ENCODE results near the gene ALKBH8.
"Not testable (repeated sequence)": the region's sequence is repeated elsewhere in the genome, so short reads cannot be mapped to it uniquely, and the experiment has no call there.

The ALKBH8 gene

DNA sequence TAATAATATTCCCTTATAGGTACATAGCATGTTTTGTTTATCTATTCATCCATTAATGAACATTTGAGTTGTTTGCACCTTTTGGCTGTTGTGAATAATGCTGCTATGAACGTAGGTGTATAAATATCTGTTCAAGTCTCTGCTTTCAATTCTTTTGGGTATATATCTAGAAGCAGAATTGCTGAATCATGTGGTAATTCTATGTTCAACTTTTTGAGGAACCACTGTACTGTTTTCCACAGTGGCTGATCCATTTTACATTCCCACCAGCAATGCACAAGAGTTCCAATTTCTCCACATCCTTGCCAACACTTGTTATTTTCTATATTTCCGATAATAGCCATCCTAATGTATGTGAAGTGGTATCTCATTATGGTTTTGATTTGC is 56.7 kb downstream of the ALKBH8 start:
- Histone ChIP-seq H3K9me3 (ENCODE audit: control insufficient read depth, low read length) (no peaks in the 10 kb centered on the region), H3K27me3 (replicated peaks; ENCODE audit: control insufficient read depth, insufficient read depth, low read length, poor library complexity, severe bottlenecking) (no peaks in the 10 kb centered on the region), H3K27ac (ENCODE audit: insufficient read depth, low read length, poor library complexity, severe bottlenecking) (no peak overlapping the region), H3K4me3 (ENCODE audit: insufficient read depth, low read depth, low read length, poor library complexity, severe bottlenecking) (no peak overlapping the region), H3K36me3 (ENCODE audit: control insufficient read depth, insufficient read depth, low read length) (peaks cover 19% of the 10 kb centered on the region), H3K4me1 (ENCODE audit: control insufficient read depth, insufficient read depth, low read length, poor library complexity, severe bottlenecking) (no peaks in the 10 kb centered on the region)
- no peak for DNase-seq

DNA sequence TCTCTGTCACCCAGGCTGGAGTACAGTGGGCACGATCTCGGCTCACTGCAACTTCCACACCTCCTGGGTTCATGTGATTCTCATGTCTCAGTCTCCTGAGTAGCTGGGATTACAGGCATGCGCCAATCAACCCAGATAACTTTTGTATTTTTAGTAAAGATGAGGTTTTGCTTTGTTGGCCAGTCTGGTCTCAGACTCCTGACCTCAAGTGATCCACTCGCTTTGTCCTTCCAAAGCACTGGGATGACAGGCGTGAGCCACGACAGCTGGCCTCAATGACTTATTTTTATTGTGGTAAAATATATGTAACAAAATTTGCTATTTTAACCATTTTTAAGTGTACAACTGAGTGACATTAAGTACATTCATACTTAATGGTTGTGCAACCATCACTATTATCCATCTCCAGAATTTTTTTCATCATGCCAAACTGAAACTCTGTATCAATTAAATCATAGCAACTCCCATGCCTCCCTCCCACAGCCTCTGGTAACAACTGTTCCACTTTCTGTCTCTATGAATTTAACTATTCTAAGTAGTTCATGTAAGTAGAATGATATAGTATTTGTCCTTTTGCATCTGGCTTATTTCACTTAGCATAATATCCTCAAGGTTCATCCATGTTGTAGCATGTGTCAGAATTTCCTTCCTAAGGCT is 57.2 kb downstream of the ALKBH8 start:
- H3K4me1 ChIP-seq (ENCODE audit: control insufficient read depth, insufficient read depth, low read length, poor library complexity, severe bottlenecking) = no peaks in the 10 kb centered on the region
- no peaks in the 10 kb centered on the region for H3K27me3 ChIP-seq (replicated peaks; ENCODE audit: control insufficient read depth, insufficient read depth, low read length, poor library complexity, severe bottlenecking)
- no peak overlapping the region for H3K4me3 ChIP-seq (ENCODE audit: insufficient read depth, low read depth, low read length, poor library complexity, severe bottlenecking)
- H3K36me3 ChIP-seq (ENCODE audit: control insufficient read depth, insufficient read depth, low read length) = peaks cover 19% of the 10 kb centered on the region
- no peak for DNase-seq
- no peaks in the 10 kb centered on the region for H3K9me3 ChIP-seq (ENCODE audit: control insufficient read depth, low read length)
- H3K27ac ChIP-seq (ENCODE audit: insufficient read depth, low read length, poor library complexity, severe bottlenecking) = no peak overlapping the region

DNA sequence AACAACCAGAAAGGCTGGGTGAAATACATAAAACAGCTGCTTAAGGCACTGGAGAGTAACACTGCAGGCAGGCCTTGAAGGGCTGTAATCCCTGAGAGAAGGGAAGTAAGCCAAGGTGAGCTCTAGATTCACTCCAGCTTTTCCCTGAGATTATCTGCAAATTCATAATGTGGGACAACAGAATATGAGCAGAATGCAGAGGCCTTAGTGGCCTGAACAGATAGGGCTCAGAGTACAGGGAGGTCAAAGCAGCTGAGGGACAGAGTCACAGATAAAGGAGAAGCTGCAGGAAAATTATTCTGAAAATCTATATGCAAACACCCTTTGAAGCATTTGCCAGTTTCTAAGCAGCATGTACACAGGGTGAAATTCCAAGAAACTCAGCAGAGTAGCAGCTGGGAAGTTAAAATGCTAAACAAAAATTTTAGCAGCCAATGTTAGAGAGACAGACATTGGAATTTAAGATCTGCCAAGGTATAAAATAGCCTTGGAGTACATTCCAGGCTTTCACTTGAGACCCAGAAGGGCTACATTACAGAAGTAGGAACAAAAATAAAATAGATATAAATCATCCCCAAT is 59.8 kb downstream of the ALKBH8 start:
- H3K36me3 ChIP-seq (ENCODE audit: control insufficient read depth, insufficient read depth, low read length) = peaks cover 38% of the 10 kb centered on the region
- no peaks in the 10 kb centered on the region for H3K9me3 ChIP-seq (ENCODE audit: control insufficient read depth, low read length)
- no peaks in the 10 kb centered on the region for H3K27me3 ChIP-seq (replicated peaks; ENCODE audit: control insufficient read depth, insufficient read depth, low read length, poor library complexity, severe bottlenecking)
- H3K27ac ChIP-seq (ENCODE audit: insufficient read depth, low read length, poor library complexity, severe bottlenecking) = no peak overlapping the region
- DNase-seq = no peak
- H3K4me3 ChIP-seq (ENCODE audit: insufficient read depth, low read depth, low read length, poor library complexity, severe bottlenecking) = no peak overlapping the region
- H3K4me1 ChIP-seq (ENCODE audit: control insufficient read depth, insufficient read depth, low read length, poor library complexity, severe bottlenecking) = no peaks in the 10 kb centered on the region

DNA sequence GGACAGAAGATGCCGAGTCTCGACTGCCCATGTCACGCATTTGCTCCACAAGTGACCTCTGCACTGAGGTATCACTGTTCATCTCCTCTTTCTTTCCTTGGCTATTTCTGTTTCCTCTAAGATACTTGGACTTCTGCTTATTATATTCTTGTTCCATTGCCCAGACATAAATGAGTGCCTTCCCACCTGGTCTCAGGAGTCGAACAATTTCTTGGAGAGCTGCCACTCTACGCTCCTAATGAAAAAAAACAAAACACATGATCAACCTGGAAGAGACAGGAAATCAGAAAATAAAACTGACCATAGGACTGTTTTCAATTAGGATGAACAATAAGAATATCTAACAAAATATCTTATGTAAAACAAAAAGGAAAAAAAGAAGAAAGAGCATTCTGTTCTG is 60.6 kb downstream of the ALKBH8 start:
- H3K9me3 ChIP-seq (ENCODE audit: control insufficient read depth, low read length) = no peaks in the 10 kb centered on the region
- H3K4me3 ChIP-seq (ENCODE audit: insufficient read depth, low read depth, low read length, poor library complexity, severe bottlenecking) = no peak overlapping the region
- DNase-seq = no peak

DNA sequence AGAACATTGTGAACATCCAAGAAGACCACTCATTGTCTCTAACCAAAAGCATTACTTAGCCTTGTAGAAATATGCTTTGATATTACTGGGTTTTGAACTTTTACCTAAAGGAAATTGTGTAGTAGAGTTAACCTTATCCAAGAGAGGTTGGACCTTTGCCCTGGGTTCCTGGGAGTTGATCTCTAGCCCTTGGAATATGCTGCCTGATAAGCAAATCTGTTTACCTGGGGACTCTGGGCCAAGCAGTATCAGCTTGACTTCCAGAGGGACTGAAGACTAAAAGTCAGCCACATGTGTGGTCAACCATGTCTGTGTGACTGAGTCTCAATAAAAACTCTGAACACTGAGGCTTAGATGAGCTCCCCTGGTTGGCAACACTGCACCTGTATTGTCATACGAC is 63.8 kb downstream of the ALKBH8 start:
- Histone ChIP-seq H3K4me3 (ENCODE audit: insufficient read depth, low read depth, low read length, poor library complexity, severe bottlenecking) (no peak overlapping the region), H3K4me1 (ENCODE audit: control insufficient read depth, insufficient read depth, low read length, poor library complexity, severe bottlenecking) (no peaks in the 10 kb centered on the region), H3K36me3 (ENCODE audit: control insufficient read depth, insufficient read depth, low read length) (peaks cover 36% of the 10 kb centered on the region), H3K27ac (ENCODE audit: insufficient read depth, low read length, poor library complexity, severe bottlenecking) (no peak overlapping the region), H3K9me3 (ENCODE audit: control insufficient read depth, low read length) (no peaks in the 10 kb centered on the region), H3K27me3 (replicated peaks; ENCODE audit: control insufficient read depth, insufficient read depth, low read length, poor library complexity, severe bottlenecking) (no peaks in the 10 kb centered on the region)
- DNase-seq = no peak

More for the DNA sequence above, 60.6 kb downstream of the ALKBH8 start:
- Histone ChIP-seq H3K4me1 (ENCODE audit: control insufficient read depth, insufficient read depth, low read length, poor library complexity, severe bottlenecking) (no peaks in the 10 kb centered on the region), H3K36me3 (ENCODE audit: control insufficient read depth, insufficient read depth, low read length) (peaks cover 38% of the 10 kb centered on the region), H3K27ac (ENCODE audit: insufficient read depth, low read length, poor library complexity, severe bottlenecking) (no peak overlapping the region), H3K27me3 (replicated peaks; ENCODE audit: control insufficient read depth, insufficient read depth, low read length, poor library complexity, severe bottlenecking) (no peaks in the 10 kb centered on the region)

GRCh38 chr11:107497371-107497770 is 68.2 kb downstream of the ALKBH8 start:
- not testable (repeated sequence) for H3K36me3 ChIP-seq (ENCODE audit: control insufficient read depth, insufficient read depth, low read length); DNase-seq; H3K27ac ChIP-seq (ENCODE audit: insufficient read depth, low read length, poor library complexity, severe bottlenecking); H3K27me3 ChIP-seq (replicated peaks; ENCODE audit: control insufficient read depth, insufficient read depth, low read length, poor library complexity, severe bottlenecking); H3K9me3 ChIP-seq (ENCODE audit: control insufficient read depth, low read length); H3K4me1 ChIP-seq (ENCODE audit: control insufficient read depth, insufficient read depth, low read length, poor library complexity, severe bottlenecking); H3K4me3 ChIP-seq (ENCODE audit: insufficient read depth, low read depth, low read length, poor library complexity, severe bottlenecking)

DNA sequence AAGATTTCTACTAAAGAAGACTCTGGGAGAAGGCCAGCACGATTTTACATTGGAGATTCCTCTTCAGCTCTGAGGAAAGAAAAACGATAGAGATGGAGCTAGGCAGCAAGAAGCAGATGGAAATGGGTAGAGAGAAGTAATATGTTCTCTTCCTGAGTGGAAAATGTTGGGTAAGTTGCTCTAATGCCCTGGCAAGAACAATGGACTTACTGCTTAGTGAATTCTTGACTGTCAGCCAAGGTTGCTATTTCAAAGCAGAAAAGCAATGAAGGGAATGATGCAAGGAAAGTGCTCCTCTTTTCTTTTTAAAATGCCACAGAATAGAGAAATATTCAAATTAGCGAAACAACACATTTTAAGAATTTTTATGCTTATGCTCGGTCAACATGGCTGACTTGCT is 69.5 kb downstream of the ALKBH8 start:
- no peaks in the 10 kb centered on the region for H3K9me3 ChIP-seq (ENCODE audit: control insufficient read depth, low read length)
- no peaks in the 10 kb centered on the region for H3K27me3 ChIP-seq (replicated peaks; ENCODE audit: control insufficient read depth, insufficient read depth, low read length, poor library complexity, severe bottlenecking)
- no peak overlapping the region for H3K27ac ChIP-seq (ENCODE audit: insufficient read depth, low read length, poor library complexity, severe bottlenecking)
- H3K36me3 ChIP-seq (ENCODE audit: control insufficient read depth, insufficient read depth, low read length) = no peaks in the 10 kb centered on the region
- DNase-seq = no peak
- H3K4me1 ChIP-seq (ENCODE audit: control insufficient read depth, insufficient read depth, low read length, poor library complexity, severe bottlenecking) = no peaks in the 10 kb centered on the region
- H3K4me3 ChIP-seq (ENCODE audit: insufficient read depth, low read depth, low read length, poor library complexity, severe bottlenecking) = no peak overlapping the region

GRCh38 chr11:107494055-107494454 is 71.5 kb downstream of the ALKBH8 start:
- Histone ChIP-seq H3K9me3 (ENCODE audit: control insufficient read depth, low read length) (no peaks in the 10 kb centered on the region), H3K27ac (ENCODE audit: insufficient read depth, low read length, poor library complexity, severe bottlenecking) (no peak overlapping the region), H3K27me3 (replicated peaks; ENCODE audit: control insufficient read depth, insufficient read depth, low read length, poor library complexity, severe bottlenecking) (no peaks in the 10 kb centered on the region), H3K4me1 (ENCODE audit: control insufficient read depth, insufficient read depth, low read length, poor library complexity, severe bottlenecking) (no peaks in the 10 kb centered on the region), H3K4me3 (ENCODE audit: insufficient read depth, low read depth, low read length, poor library complexity, severe bottlenecking) (no peak overlapping the region), H3K36me3 (ENCODE audit: control insufficient read depth, insufficient read depth, low read length) (no peaks in the 10 kb centered on the region)
- DNase-seq = no peak

GRCh38 chr11:107493117-107493516 is 72.4 kb downstream of the ALKBH8 start:
- no peak overlapping the region for H3K4me3 ChIP-seq (ENCODE audit: insufficient read depth, low read depth, low read length, poor library complexity, severe bottlenecking)
- H3K36me3 ChIP-seq (ENCODE audit: control insufficient read depth, insufficient read depth, low read length) = no peaks in the 10 kb centered on the region
- H3K27me3 ChIP-seq (replicated peaks; ENCODE audit: control insufficient read depth, insufficient read depth, low read length, poor library complexity, severe bottlenecking) = no peaks in the 10 kb centered on the region
- no peak overlapping the region for H3K27ac ChIP-seq (ENCODE audit: insufficient read depth, low read length, poor library complexity, severe bottlenecking)
- no peaks in the 10 kb centered on the region for H3K9me3 ChIP-seq (ENCODE audit: control insufficient read depth, low read length)
- no peaks in the 10 kb centered on the region for H3K4me1 ChIP-seq (ENCODE audit: control insufficient read depth, insufficient read depth, low read length, poor library complexity, severe bottlenecking)
- DNase-seq = no peak

- H3K36me3 ChIP-seq (ENCODE audit: control insufficient read depth, insufficient read depth, low read length) = no peaks in the 10 kb centered on the region
- H3K27me3 ChIP-seq (replicated peaks; ENCODE audit: control insufficient read depth, insufficient read depth, low read length, poor library complexity, severe bottlenecking) = no peaks in the 10 kb centered on the region
- H3K4me3 ChIP-seq (ENCODE audit: insufficient read depth, low read depth, low read length, poor library complexity, severe bottlenecking) = no peak overlapping the region
- no peaks in the 10 kb centered on the region for H3K9me3 ChIP-seq (ENCODE audit: control insufficient read depth, low read length)
- H3K27ac ChIP-seq (ENCODE audit: insufficient read depth, low read length, poor library complexity, severe bottlenecking) = no peak overlapping the region
- DNase-seq = no peak
- H3K4me1 ChIP-seq (ENCODE audit: control insufficient read depth, insufficient read depth, low read length, poor library complexity, severe bottlenecking) = no peaks in the 10 kb centered on the region
Measured at GRCh38 chr11:107490836-107491235, 74.7 kb downstream of the ALKBH8 start.
